ENCODE measurements around the gene PSME3IP1.

DNA sequence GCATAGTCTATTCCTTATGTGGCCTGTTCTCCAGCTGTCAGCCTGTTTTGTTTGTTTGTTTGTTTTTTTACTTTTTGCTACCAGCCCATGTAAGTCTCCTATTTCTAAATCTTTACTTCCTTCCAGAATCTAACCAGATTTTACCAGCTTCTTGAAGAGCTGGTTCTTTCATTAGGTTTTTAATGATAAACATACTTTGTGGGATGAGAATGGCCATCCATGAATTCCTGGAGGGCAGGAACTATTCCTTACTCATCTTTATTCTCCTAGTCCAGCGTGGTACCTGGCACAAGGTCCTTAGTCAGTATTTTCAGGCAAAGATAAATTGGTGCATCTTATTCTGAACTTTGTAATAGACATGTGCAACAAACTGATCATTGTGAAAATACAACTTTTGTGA, 17.6 kb upstream of the PSME3IP1 start:
- no peak for TF ChIP-seq CTCF (tag by site-specific recombination; IDR thresholded peaks at IDR 0.05)
- no peak for TF ChIP-seq TCF7L2 (IDR thresholded peaks at IDR 0.05; ENCODE audit: borderline replicate concordance, low read depth, low read length)
- TF ChIP-seq YY1 (tag by site-specific recombination; IDR thresholded peaks at IDR 0.05): no peak
- no peak for TF ChIP-seq SETDB1 (IDR thresholded peaks at IDR 0.05; ENCODE audit: insufficient read length, low read length)
- no peak for TF ChIP-seq ZBTB8A (tag by site-specific recombination; IDR thresholded peaks at IDR 0.05)

Data from HEK293 (cell line).